ENCODE data around the gene GRIK2. TPM values are rescaled to one million over a fixed set of nuclear protein-coding genes. Genes with fewer than 3 reads are reported as not detected.
"Not testable (repeated sequence)": the region's sequence is repeated elsewhere in the genome, so short reads cannot be mapped to it uniquely, and the experiment has no call there.

GRIK2 gene
- total RNA-seq, 3 donors from 2014 or later: 1.1 to 3.7 TPM; not detected in 1

- Histone ChIP-seq H3K4me1 (no peaks in the 10 kb centered on the region), H3K27me3 (no peaks in the 10 kb centered on the region), H3K9me3 (no peaks in the 10 kb centered on the region), H3K4me3 (no peak overlapping the region), H3K36me3 (no peaks in the 10 kb centered on the region), H3K27ac (no peak overlapping the region)
- intact Hi-C loops (cut with DNase I; ENCODE audit: low total_unique reads): no loop called here
- no peak for TF ChIP-seq POLR2AphosphoS5 (IDR thresholded peaks at IDR 0.05)
- TF ChIP-seq CTCF (IDR thresholded peaks at IDR 0.05): no peak
- TF ChIP-seq POLR2A (IDR thresholded peaks at IDR 0.05): no peak
- no peak for DNase-seq (ENCODE audit: low spot score in 2 of 2)
Observed at GRCh38 chr6:101630941-101631340, 237.4 kb downstream of the GRIK2 start.

GRCh38 chr6:101633081-101633480 is 239.6 kb downstream of the GRIK2 start:
- intact Hi-C loops (cut with DNase I; ENCODE audit: low total_unique reads): no loop called here
- no peak for DNase-seq (ENCODE audit: low spot score in 2 of 2)
- H3K9me3 ChIP-seq: no peaks in the 10 kb centered on the region
- H3K27ac ChIP-seq: no peak overlapping the region
- H3K36me3 ChIP-seq: no peaks in the 10 kb centered on the region
- H3K4me3 ChIP-seq: no peak overlapping the region
- no peaks in the 10 kb centered on the region for H3K4me1 ChIP-seq
- H3K27me3 ChIP-seq: no peaks in the 10 kb centered on the region
- no peak for TF ChIP-seq POLR2AphosphoS5 (IDR thresholded peaks at IDR 0.05)
- no peak for TF ChIP-seq CTCF (IDR thresholded peaks at IDR 0.05)
- no peak for TF ChIP-seq POLR2A (IDR thresholded peaks at IDR 0.05)

GRCh38 chr6:101638865-101639264 is 245.4 kb downstream of the GRIK2 start:
- H3K27me3 ChIP-seq; H3K27ac ChIP-seq; H3K4me3 ChIP-seq; intact Hi-C loops (cut with DNase I; ENCODE audit: low total_unique reads); H3K4me1 ChIP-seq; H3K36me3 ChIP-seq; DNase-seq (ENCODE audit: low spot score in 2 of 2); H3K9me3 ChIP-seq: not testable (repeated sequence)

GRCh38 chr6:101640131-101640530 is 246.6 kb downstream of the GRIK2 start:
- TF ChIP-seq POLR2A (IDR thresholded peaks at IDR 0.05) (no peak), POLR2AphosphoS5 (IDR thresholded peaks at IDR 0.05) (no peak), CTCF (IDR thresholded peaks at IDR 0.05) (no peak)
- DNase-seq (ENCODE audit: low spot score in 2 of 2): no peak
- H3K27ac ChIP-seq: no peak overlapping the region
- no peaks in the 10 kb centered on the region for H3K9me3 ChIP-seq
- intact Hi-C loops (cut with DNase I; ENCODE audit: low total_unique reads): no loop called here
- H3K4me3 ChIP-seq: no peak overlapping the region
- no peaks in the 10 kb centered on the region for H3K27me3 ChIP-seq
- H3K4me1 ChIP-seq: no peaks in the 10 kb centered on the region
- no peaks in the 10 kb centered on the region for H3K36me3 ChIP-seq

GRCh38 chr6:101645770-101646169 is 252.3 kb downstream of the GRIK2 start:
- no peak for DNase-seq (ENCODE audit: low spot score in 2 of 2)
- Histone ChIP-seq H3K4me3 (no peak overlapping the region), H3K36me3 (no peaks in the 10 kb centered on the region), H3K27ac (no peak overlapping the region), H3K27me3 (no peaks in the 10 kb centered on the region), H3K9me3 (no peaks in the 10 kb centered on the region), H3K4me1 (no peaks in the 10 kb centered on the region)
- intact Hi-C loops (cut with DNase I; ENCODE audit: low total_unique reads): no loop called here
- TF ChIP-seq CTCF (IDR thresholded peaks at IDR 0.05) (no peak), POLR2A (IDR thresholded peaks at IDR 0.05) (no peak), POLR2AphosphoS5 (IDR thresholded peaks at IDR 0.05) (no peak)
